ENCODE results near the gene BRD1.
"Not testable (repeated sequence)": the region's sequence is repeated elsewhere in the genome, so short reads cannot be mapped to it uniquely, and the experiment has no call there.

BRD1 gene

DNA sequence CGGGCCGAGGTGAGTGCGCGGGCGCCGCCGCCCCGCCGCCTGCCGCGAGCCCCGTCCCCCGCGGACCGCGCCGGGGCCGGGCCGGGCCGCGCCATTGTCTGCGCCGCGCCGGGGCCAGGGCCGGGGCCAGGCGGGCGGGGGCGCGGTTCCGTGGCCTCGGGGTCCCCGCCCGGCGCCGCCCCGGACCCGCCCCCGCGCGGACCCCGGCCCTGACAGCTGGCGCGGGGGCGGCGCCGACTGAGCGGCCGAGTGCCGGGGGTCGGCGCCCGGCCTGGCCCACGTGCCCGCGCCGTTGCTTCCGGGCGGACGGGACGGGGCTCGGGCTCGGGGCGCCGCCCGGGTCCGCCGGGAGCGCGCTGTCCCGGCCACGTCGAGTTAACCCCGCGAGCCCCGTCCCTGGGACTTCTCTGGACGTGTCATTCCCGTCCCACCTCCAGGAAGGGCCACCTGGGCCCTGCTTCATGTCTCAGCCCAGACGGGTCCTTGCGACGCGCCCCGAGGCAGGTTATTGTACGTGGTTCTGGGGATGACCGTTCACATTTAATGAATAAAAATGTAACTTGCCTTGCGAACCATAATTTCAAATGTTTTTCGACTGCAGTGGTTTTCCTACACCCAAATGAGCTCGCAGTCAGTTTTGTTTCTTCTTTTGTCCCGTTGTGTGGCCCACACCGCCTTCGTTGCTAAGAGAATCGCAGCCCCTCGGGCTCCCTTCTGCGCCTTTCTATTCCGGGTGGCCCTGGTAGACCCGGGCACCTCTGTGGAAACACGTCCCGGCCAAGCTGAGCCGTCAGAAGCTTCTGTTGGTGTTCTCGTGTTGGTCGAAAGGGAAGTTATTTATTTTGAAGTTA is 26.5 kb upstream of the BRD1 start:
- POLR2A ChIA-PET, result no interaction called here
- DNase-seq (ENCODE audit: extremely low spot score), result peak; percentile 36
- no peak for TF ChIP-seq CTCF (IDR thresholded peaks at IDR 0.05; ENCODE audit: control extremely low read depth, extremely low read depth, low read depth, missing control alignments)
- CTCF ChIA-PET, result interaction anchor here (1.0 kb wide), 2 partner anchors 17 to 71 kb away, joined by 3 read pairs; no protein-coding TSS in a partner anchor

GRCh38 chr22:49852898-49853894 is 25.5 kb upstream of the BRD1 start, which contains the start of gene ZBED4:
Gene ZBED4 (plus strand): TSS chr22:49853844. CDS start chr22:49883663, 29,819 bp downstream.
- no peak for TF ChIP-seq CTCF (IDR thresholded peaks at IDR 0.05; ENCODE audit: control extremely low read depth, extremely low read depth, low read depth, missing control alignments)
- ChIA-PET CTCF (no interaction called here), POLR2A (no interaction called here)
- DNase-seq (ENCODE audit: extremely low spot score), result peak; percentile 100

DNA sequence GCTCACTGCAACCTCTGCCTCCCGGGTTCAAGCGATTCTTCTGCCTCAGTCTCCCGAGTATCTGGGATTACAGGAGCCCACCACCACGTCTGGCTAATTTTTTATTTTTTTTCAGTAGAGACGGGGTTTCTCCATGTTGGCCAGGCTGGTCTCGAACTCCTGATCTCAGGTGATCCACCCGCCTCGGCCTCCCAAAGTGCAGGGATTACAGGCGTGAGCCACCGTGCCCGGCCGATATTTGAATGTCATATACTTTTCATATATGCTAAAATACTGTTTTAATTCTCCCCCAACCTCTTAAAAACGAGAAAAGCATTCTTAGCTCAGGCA is 24.9 kb upstream of the BRD1 start:
- CTCF ChIA-PET; POLR2A ChIA-PET; DNase-seq (ENCODE audit: extremely low spot score): not testable (repeated sequence)

- TF ChIP-seq CTCF (IDR thresholded peaks at IDR 0.05; ENCODE audit: control extremely low read depth, extremely low read depth, low read depth, missing control alignments), result no peak
- ChIA-PET CTCF (no interaction called here), POLR2A (no interaction called here)
- no peak for DNase-seq (ENCODE audit: extremely low spot score)
Measured at GRCh38 chr22:49850959-49851802, 23.5 kb upstream of the BRD1 start.

- CTCF ChIA-PET, result no interaction called here
- POLR2A ChIA-PET, result no interaction called here
- TF ChIP-seq CTCF (IDR thresholded peaks at IDR 0.05; ENCODE audit: control extremely low read depth, extremely low read depth, low read depth, missing control alignments), result no peak
- no peak for DNase-seq (ENCODE audit: extremely low spot score)
Measured at GRCh38 chr22:49850021-49850911, 22.6 kb upstream of the BRD1 start.

All from GM10248 (cell line).